BJ (cell line): ENCODE results near the gene MCRIP1. TPM values are rescaled to one million over a fixed set of nuclear protein-coding genes. Genes with fewer than 3 reads are reported as not detected.

Source experiments
- CTCF ChIA-PET: fragments of 350-600 bp; formaldehyde crosslinking; extraction: SDS; loops from one replicate; lab custom pipeline; 2021; ENCODE audit warnings: antibody characterized with exemption, inconsistent platforms; lab: Yijun Ruan, JAX
- POLR2A ChIA-PET: fragments of 300-600 bp; sonication (Branson Sonifier 250); formaldehyde crosslinking; extraction: SDS; loops from one replicate; lab custom pipeline; 2021; ENCODE audit warnings: antibody characterized with exemption; lab: Charles Lee
- DNase-seq: peaks from one replicate; pipeline ENCODE4 v3.0.0-alpha.2; 2011; ENCODE audit warnings: low read depth
- H3K27me3 ChIP-seq: 2 replicates; pipeline ENCODE4 v1.6.0; 2011; ENCODE audit warnings: low read length; ENCODE audit not compliant: control insufficient read depth, insufficient read depth
- H3K36me3 ChIP-seq: 2 replicates; pipeline ENCODE4 v1.5.1; 2011; ENCODE audit warnings: low read length; ENCODE audit not compliant: control insufficient read depth, insufficient read depth
- H3K4me3 ChIP-seq: 2 replicates; pipeline ENCODE4 v1.5.1; 2011; ENCODE audit warnings: low read depth, mild to moderate bottlenecking, control low read depth, low read length
- polyA minus RNA-seq: library from RNA; depleted of rRNA, polyadenylated mRNA; stranded (reverse); fragments of >200 nt; gene quantifications from 2 replicates; pipeline ENCODE4 v1.2.3, GENCODE V29; 2011; rRNA and poly(A)+ RNA removed
- polyA plus RNA-seq: library from polyadenylated mRNA; depleted of rRNA; stranded (reverse); fragments of >200 nt; gene quantifications from 2 replicates; pipeline ENCODE4 v1.2.3, GENCODE V29; 2011; rRNA removed
- TF ChIP-seq, protein P1 (sequence below): IDR thresholded peaks from 2 replicates; pipeline ENCODE4 v1.5.1; 2011; ENCODE audit warnings: low read depth, mild to moderate bottlenecking, control low read depth, inconsistent platforms, low read length, moderate library complexity; ENCODE audit not compliant: insufficient read depth

MCRIP1 gene, protein sequence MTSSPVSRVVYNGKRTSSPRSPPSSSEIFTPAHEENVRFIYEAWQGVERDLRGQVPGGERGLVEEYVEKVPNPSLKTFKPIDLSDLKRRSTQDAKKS
- polyA plus RNA-seq (64.9 and 89.8 TPM in 2 replicates), polyA minus RNA-seq (21.9 and 26.0 TPM in 2 replicates)

DNA sequence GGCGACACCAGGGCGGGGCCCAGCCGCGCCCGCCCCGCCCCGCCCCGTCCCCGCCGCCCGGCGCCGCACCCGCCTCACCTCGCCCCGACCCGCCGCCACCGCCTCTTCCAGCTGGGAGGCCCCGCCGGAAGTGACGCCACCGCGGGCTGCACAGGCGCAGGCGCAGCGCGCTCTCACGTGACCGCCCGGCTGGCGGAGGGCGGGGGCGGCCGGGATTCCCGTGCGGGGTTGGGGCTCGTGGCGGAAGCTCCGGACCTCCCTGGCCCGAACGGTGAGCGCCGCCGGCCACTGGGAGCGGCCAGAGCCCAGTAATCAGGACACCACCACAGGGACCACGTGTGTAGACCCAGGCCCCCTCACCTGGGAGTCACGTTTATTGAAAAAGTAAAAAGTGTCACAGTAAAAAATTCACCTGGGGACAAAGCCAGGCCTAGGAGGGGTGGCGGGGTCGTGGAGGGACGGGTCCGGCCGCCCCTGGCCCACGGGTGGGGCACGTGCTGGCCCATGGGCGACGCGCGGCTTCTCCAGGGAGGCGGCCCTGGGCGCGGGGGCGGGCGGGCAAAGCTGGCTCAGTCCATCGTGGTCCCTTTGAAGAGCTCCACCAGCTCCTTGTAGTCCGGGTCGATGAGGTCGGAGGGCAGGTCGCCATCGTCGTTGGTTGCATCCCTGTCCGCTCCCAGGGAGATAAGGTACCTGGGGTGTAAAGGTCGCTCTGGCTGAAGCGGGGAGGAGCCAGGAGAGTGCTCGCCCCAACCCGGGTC lies at the start of gene MCRIP1:
Gene MCRIP1 (minus strand): TSS at position 132 of the 761 bp plus-strand sequence. CDS start 8,785 bp downstream, outside the sequence.
- peak within 1 kb of the TSS; percentile 84 for H3K4me3 ChIP-seq
- H3K36me3 ChIP-seq = no peaks in the 10 kb centered on the region
- ChIA-PET CTCF (interaction anchor here (0.7 kb wide), 1 partner anchor 197 kb away, joined by 3 read pairs; no protein-coding TSS in a partner anchor), POLR2A (interaction anchor here (0.6 kb wide), 1 partner anchor 122 kb away, joined by 3 read pairs; no protein-coding TSS in a partner anchor)
- peak; percentile 40 for DNase-seq
- no peaks in the 10 kb centered on the region for H3K27me3 ChIP-seq
- TF ChIP-seq, protein P1, sequence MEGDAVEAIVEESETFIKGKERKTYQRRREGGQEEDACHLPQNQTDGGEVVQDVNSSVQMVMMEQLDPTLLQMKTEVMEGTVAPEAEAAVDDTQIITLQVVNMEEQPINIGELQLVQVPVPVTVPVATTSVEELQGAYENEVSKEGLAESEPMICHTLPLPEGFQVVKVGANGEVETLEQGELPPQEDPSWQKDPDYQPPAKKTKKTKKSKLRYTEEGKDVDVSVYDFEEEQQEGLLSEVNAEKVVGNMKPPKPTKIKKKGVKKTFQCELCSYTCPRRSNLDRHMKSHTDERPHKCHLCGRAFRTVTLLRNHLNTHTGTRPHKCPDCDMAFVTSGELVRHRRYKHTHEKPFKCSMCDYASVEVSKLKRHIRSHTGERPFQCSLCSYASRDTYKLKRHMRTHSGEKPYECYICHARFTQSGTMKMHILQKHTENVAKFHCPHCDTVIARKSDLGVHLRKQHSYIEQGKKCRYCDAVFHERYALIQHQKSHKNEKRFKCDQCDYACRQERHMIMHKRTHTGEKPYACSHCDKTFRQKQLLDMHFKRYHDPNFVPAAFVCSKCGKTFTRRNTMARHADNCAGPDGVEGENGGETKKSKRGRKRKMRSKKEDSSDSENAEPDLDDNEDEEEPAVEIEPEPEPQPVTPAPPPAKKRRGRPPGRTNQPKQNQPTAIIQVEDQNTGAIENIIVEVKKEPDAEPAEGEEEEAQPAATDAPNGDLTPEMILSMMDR = no peak

DNA sequence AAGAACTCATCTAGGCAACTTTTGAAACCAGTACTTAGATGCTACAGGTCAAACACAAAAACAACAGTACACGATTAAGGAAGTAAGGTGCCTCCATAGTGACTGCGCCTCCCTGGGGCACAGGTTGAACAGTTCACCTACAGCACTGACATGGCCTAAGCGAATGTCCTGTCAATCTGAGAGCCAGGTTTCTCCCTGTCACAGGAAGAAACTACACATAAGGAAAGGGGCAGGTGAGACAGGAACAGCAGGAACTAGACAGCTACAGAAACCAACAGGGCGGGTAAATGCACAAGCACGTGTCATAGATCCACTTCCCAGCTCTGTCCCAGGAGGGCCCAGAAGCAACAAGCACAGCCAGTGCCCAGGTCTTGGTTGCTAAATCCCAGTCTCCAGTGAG lies 46.0 kb upstream of the MCRIP1 start:
- no peak for DNase-seq
- Histone ChIP-seq H3K4me3 (no peak overlapping the region), H3K36me3 (0 out of 2 replicates have a peak, but pooled peaks cover 3% of the 10 kb centered on the region), H3K27me3 (no peaks in the 10 kb centered on the region)
- CTCF ChIA-PET = interaction anchor here (1.4 kb wide), 1 partner anchor 10 kb away, joined by 7 read pairs; no protein-coding TSS in a partner anchor
- TF ChIP-seq, protein P1 = no peak
- POLR2A ChIA-PET = no interaction called here

DNA sequence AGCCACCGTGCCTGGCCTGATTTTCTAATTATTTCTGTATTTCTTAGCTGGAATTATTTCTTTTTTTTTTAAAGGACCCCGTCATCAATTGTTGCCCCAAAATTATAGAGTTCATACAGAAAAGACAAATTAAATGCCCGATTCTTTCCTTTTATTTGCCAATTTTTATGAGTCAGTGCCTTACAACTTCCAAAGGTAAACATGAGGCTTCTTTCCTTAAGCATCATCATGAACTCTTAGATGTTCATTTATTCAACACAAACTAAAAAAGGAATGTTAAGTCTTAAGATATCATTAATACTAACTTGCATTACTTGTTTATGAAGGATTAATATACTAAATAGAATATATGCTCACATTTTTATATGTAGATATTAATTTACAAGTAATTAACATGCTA lies 45.2 kb upstream of the MCRIP1 start:
- 0 out of 2 replicates have a peak, but pooled peaks cover 5% of the 10 kb centered on the region for H3K36me3 ChIP-seq
- POLR2A ChIA-PET = no interaction called here
- DNase-seq = no peak

DNA sequence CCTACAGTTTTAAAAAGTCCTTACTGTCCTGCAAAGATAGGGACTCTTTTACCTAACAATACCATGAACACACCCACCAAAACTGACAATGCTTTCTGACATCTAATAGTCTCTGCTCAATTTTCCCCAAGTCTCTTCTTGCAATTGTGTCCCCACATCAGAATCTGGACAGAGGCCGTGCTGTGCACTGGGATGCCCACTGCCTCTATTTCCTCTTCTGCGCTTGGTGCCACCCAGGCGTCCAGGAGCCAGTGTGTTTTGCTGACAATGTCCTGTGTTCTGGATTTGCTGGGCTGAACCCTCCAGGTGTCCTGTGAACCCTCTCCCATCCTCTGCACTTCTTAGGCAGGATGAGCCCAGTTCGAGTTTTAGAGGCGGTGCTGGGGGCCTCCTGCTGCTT lies 44.5 kb upstream of the MCRIP1 start:
- ChIA-PET CTCF (interaction anchor here (0.7 kb wide), 1 partner anchor 82 kb away, joined by 3 read pairs; no protein-coding TSS in a partner anchor), POLR2A (no interaction called here)
- no peaks in the 10 kb centered on the region for H3K27me3 ChIP-seq
- TF ChIP-seq, protein P1 = no peak
- H3K36me3 ChIP-seq = 0 out of 2 replicates have a peak, but pooled peaks cover 5% of the 10 kb centered on the region
- DNase-seq = no peak
- no peak overlapping the region for H3K4me3 ChIP-seq

More for the DNA sequence above, 45.2 kb upstream of the MCRIP1 start:
- Histone ChIP-seq H3K27me3 (no peaks in the 10 kb centered on the region), H3K4me3 (no peak overlapping the region)
- CTCF ChIA-PET = interaction anchor here (0.7 kb wide), 1 partner anchor 81 kb away, joined by 3 read pairs; no protein-coding TSS in a partner anchor
- TF ChIP-seq, protein P1 = no peak
